Nephron (organoid): ENCODE data around the gene AFDN.
A peak's percentile ranks its signal among the peaks of the same experiment; 100 is the strongest.
"Not testable (repeated sequence)": the region's sequence is repeated elsewhere in the genome, so short reads cannot be mapped to it uniquely, and the experiment has no call there.

Experiments
- H3K27ac Mint-ChIP-seq, 3 experiments: 2 replicates each; pipeline ENCODE4 v1.8.0; 2020; ENCODE audit warnings: mixed read lengths in 3 of 3, mild to moderate bottlenecking in 2 of 3, moderate library complexity in 1 of 3
- H3K27me3 Mint-ChIP-seq: 2 replicates; pipeline ENCODE4 v1.8.0; 2021; ENCODE audit warnings: low read depth, mild to moderate bottlenecking, moderate library complexity, mixed read lengths
- H3K36me3 Mint-ChIP-seq: 2 replicates; pipeline ENCODE4 v1.8.0; 2020; ENCODE audit warnings: low read depth, mixed read lengths
- H3K4me1 Mint-ChIP-seq: 2 replicates; pipeline ENCODE4 v1.8.0; 2020; ENCODE audit warnings: mixed read lengths
- H3K4me3 Mint-ChIP-seq, 3 experiments: 2 replicates each; pipeline ENCODE4 v1.8.0; 2020; ENCODE audit warnings: mild to moderate bottlenecking in 3 of 3, mixed read lengths in 3 of 3, moderate library complexity in 2 of 3
- H3K9me3 Mint-ChIP-seq: 2 replicates; pipeline ENCODE4 v1.8.0; 2020; ENCODE audit warnings: mixed read lengths
- TF ChIP-seq, protein P1 (sequence below), 3 experiments: fragments of 200-600 bp; sonication (generic); IDR thresholded peaks; one replicate each; pipeline ENCODE4 v1.5.0; 2021; ENCODE audit warnings: antibody characterized with exemption in 3 of 3; ENCODE audit not compliant: unreplicated experiment in 3 of 3

The AFDN gene

DNA sequence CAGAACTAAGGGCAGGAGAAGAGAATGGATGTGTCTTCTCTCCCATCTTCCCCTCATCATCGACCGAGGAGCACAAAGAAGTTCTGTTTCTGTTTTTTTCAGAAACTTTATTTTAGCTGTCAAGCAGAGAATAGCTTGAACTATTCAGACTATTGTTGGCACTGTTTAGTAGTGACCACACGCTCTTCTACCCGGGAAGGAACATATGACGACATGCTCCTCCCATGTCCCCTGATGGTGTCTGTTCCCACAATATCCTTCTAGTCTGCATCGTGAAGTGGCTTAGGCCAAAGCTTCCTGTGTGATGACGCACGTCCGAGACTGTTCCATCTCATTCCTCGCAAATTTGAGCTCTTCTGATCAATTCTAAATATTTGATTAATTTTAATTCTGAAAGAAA is 143.5 kb downstream of the AFDN start:
- Mint-ChIP-seq H3K4me3 (no peak overlapping the region), H3K27ac (no peak overlapping the region), H3K4me1 (peaks cover 29% of the 10 kb centered on the region), H3K36me3 (peaks cover 64% of the 10 kb centered on the region), H3K27me3 (no peaks in the 10 kb centered on the region), H3K9me3 (no peaks in the 10 kb centered on the region)
- TF ChIP-seq, protein P1, sequence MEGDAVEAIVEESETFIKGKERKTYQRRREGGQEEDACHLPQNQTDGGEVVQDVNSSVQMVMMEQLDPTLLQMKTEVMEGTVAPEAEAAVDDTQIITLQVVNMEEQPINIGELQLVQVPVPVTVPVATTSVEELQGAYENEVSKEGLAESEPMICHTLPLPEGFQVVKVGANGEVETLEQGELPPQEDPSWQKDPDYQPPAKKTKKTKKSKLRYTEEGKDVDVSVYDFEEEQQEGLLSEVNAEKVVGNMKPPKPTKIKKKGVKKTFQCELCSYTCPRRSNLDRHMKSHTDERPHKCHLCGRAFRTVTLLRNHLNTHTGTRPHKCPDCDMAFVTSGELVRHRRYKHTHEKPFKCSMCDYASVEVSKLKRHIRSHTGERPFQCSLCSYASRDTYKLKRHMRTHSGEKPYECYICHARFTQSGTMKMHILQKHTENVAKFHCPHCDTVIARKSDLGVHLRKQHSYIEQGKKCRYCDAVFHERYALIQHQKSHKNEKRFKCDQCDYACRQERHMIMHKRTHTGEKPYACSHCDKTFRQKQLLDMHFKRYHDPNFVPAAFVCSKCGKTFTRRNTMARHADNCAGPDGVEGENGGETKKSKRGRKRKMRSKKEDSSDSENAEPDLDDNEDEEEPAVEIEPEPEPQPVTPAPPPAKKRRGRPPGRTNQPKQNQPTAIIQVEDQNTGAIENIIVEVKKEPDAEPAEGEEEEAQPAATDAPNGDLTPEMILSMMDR (IDR thresholded peaks at IDR 0.05; ENCODE audit: unreplicated experiment in 3 of 3): no peak

DNA sequence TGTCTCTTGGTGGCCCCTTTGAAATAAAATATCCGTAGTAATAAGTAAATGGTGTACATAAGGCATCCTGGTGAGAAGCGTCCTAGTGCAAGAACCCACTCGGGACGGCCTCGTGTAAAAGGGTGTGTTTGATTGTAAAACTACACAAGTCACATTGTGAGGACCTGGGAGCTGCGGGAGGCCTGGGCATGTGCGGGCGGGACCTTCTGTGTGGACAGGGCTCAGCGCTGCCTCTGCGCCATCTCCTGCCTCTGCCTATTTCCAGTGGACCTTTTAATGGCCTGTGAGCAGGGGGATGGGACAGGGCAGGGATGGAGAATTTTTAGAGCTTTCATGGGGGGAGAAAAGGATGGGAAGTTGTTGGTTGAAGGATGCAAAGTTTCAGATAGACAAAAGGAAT is 145.5 kb downstream of the AFDN start:
- Mint-ChIP-seq H3K9me3 (no peaks in the 10 kb centered on the region), H3K27me3 (no peaks in the 10 kb centered on the region), H3K4me1 (peaks cover 27% of the 10 kb centered on the region), H3K4me3 (no peak overlapping the region), H3K27ac (no peak overlapping the region), H3K36me3 (peaks cover 47% of the 10 kb centered on the region)
- TF ChIP-seq, protein P1 (IDR thresholded peaks at IDR 0.05; ENCODE audit: unreplicated experiment in 3 of 3): no peak

DNA sequence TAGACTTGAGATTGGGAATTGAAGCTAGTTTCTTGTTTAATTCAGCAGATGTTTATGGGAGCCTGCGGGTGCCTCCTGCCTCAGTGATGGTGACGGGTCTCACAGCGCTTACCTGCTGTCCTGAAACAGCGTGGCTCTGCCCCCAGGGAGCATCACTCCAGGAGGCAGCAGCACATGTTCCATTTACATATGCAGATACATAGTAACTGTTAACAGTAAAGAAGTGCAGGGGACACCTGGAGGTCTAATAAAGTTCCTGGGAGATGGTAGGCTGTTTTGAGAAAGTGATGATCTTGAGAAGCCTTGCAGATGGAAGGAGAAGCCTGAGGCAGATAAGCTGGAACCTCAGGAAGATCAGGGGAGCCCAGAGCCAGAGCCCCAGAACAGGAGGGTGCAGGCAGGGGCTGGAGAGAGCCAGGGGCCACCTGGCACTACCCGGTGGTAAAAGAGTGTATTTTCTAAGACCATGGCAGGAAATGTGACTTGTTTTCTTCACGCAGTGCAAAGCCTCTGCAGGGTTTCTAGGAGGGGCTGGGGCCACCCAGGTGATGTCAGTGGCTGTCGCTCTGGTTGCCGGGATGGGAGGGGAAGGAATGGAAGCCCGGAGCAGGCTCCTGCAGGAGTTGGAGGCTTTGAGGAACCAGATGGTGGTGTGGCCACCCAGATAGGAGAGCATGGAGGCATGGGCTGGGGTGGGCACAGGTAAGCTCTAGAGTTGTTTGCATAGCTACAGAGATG is 146.6 kb downstream of the AFDN start:
- H3K27me3 Mint-ChIP-seq: no peaks in the 10 kb centered on the region
- H3K9me3 Mint-ChIP-seq: no peaks in the 10 kb centered on the region
- no peak overlapping the region for H3K4me3 Mint-ChIP-seq
- peaks cover 27% of the 10 kb centered on the region for H3K4me1 Mint-ChIP-seq
- H3K36me3 Mint-ChIP-seq: peaks cover 36% of the 10 kb centered on the region
- H3K27ac Mint-ChIP-seq: peak overlapping the region; percentile 4 to 63 (median 43)
- TF ChIP-seq, protein P1 (IDR thresholded peaks at IDR 0.05; ENCODE audit: unreplicated experiment in 3 of 3): no peak

DNA sequence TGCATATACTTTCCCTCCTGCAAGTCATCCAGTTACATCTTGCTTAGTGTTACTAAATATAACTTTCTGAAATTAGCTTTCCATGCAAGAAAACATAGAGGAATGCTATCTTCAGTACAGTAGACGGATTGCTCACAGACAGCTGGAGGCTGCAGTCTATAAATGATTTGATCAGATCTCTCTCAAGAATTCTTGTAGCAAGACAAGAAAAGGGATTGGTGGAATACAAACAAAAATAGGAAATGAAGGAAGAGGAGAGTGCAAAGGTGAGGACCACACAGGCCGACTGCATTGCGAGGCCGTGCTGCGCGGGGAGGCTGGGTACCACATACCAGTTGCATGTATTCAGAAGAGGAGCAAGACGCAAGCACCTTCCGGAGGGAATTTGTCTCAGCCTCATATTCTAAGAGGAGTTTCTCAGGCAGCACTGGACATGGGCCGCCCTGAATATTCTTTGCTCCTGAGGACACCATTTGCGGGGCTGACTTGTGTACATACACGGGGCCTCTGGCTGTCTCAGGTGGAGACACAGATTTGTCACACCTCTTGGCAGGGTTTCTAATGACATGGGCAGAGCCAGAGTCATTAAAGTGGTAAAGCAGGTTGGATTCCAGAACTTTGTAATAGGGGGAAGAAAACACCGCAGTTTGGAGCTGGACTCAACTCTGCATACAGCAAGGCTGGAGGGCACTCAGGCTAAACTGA is 148.1 kb downstream of the AFDN start:
- H3K9me3 Mint-ChIP-seq: no peaks in the 10 kb centered on the region
- TF ChIP-seq, protein P1 (IDR thresholded peaks at IDR 0.05; ENCODE audit: unreplicated experiment in 3 of 3): no peak
- peaks cover 27% of the 10 kb centered on the region for H3K4me1 Mint-ChIP-seq
- peaks cover 21% of the 10 kb centered on the region for H3K36me3 Mint-ChIP-seq
- H3K4me3 Mint-ChIP-seq: peak overlapping the region in 1 of 3 experiments; percentile 14
- H3K27ac Mint-ChIP-seq: peak overlapping the region; percentile 63 to 70 (median 69)
- H3K27me3 Mint-ChIP-seq: no peaks in the 10 kb centered on the region

DNA sequence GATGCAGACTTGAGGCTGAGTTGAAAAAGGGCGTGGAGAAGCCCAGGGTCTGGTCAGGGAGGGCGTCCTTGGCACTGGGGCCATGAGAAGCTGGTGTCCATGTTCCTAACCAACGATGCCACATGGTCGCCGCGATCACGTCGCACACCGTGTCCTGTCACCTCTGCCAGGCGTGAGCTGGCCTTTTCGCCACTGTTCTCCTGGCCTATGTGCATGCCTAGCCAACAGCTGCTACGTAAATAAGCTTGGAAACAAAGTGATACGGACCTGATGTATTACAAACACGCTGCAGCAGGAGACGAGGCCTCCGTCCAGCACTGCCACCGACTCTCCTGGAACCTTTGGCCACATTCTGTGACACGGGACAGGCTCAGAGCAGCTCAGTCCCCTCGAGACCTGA is 148.7 kb downstream of the AFDN start:
- Mint-ChIP-seq H3K9me3 (no peaks in the 10 kb centered on the region), H3K36me3 (peaks cover 14% of the 10 kb centered on the region), H3K4me3 (no peak overlapping the region), H3K27ac (peak overlapping the region; percentile 37 to 69 (median 57)), H3K27me3 (no peaks in the 10 kb centered on the region), H3K4me1 (peaks cover 27% of the 10 kb centered on the region)
- TF ChIP-seq, protein P1 (IDR thresholded peaks at IDR 0.05; ENCODE audit: unreplicated experiment in 3 of 3): no peak

DNA sequence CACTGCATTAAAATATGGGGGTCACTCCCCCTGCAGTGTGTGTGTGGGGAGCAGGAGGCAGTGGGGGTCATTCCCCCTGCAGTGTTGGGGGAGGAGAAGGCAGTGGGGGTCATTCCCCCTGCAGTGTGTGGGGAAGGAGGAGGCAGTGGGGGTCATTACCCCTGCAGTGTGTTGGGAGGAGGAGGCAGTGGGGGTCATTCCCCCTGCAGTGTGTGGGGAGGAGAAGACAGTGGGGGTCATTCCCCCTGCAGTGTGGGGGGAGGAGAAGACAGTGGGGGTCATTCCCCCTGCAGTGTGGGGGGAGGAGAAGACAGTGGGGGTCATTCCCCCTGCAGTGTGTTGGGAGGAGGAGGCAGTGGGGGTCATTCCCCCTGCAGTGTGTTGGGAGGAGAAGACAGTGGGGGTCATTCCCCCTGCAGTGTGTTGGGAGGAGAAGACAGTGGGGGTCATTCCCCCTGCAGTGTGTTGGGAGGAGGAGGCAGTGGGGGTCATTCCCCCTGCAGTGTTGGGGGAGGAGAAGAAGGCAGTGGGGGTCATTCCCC is 149.5 kb downstream of the AFDN start:
- H3K27me3 Mint-ChIP-seq, H3K9me3 Mint-ChIP-seq, H3K4me3 Mint-ChIP-seq: not testable (repeated sequence)
- H3K27ac Mint-ChIP-seq: peak overlapping the region in 1 of 3 experiments; percentile 37
- peaks cover 12% of the 10 kb centered on the region for H3K36me3 Mint-ChIP-seq
- peaks cover 33% of the 10 kb centered on the region for H3K4me1 Mint-ChIP-seq
